Measurements from ENCODE around the gene CACNA1C.

Gene CACNA1C

GRCh38 chr12:2465681-2466080 lies 412.9 kb downstream of the CACNA1C start:
- H3K36me3 ChIP-seq (ENCODE audit: low read depth) = no peaks in the 10 kb centered on the region
- ATAC-seq (ENCODE audit: low read depth) (no peak), DNase-seq (ENCODE audit: low spot score) (no peak)
- H3K9me3 ChIP-seq (ENCODE audit: severe bottlenecking) = no peaks in the 10 kb centered on the region
- H3K27ac ChIP-seq (ENCODE audit: poor library complexity, severe bottlenecking) = no peak overlapping the region
- peaks cover 30% of the 10 kb centered on the region for H3K27me3 ChIP-seq (ENCODE audit: insufficient read depth, poor library complexity, severe bottlenecking)
- H3K4me3 ChIP-seq (ENCODE audit: severe bottlenecking) = no peak overlapping the region
- no peak for TF ChIP-seq CTCF (IDR thresholded peaks at IDR 0.05; ENCODE audit: poor library complexity, severe bottlenecking)
- no peaks in the 10 kb centered on the region for H3K4me1 ChIP-seq (ENCODE audit: insufficient read depth, poor library complexity, severe bottlenecking)

DNA sequence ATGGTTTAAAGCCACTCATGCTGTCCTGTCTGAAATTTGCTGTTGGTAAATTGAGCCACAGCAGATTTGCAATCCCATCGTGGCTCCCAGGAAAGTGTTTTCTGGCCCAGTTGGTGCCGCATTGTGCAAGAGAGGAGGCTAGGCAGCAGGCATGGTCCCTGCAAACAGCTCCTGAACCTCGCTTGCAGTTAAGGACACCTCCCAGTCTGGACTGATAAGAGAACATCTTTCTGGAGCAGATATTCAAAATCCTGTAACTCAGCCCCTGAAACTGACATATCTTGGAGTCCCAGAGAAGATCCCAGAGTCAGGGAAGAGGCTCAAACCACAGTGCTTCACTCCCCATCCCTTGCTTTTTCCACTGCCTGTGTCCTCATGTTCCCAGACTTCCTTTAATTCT lies 413.4 kb downstream of the CACNA1C start:
- no peaks in the 10 kb centered on the region for H3K9me3 ChIP-seq (ENCODE audit: severe bottlenecking)
- H3K27ac ChIP-seq (ENCODE audit: poor library complexity, severe bottlenecking) = no peak overlapping the region
- DNase-seq (ENCODE audit: low spot score) = no peak
- no peaks in the 10 kb centered on the region for H3K4me1 ChIP-seq (ENCODE audit: insufficient read depth, poor library complexity, severe bottlenecking)
- H3K27me3 ChIP-seq (ENCODE audit: insufficient read depth, poor library complexity, severe bottlenecking) = peaks cover 30% of the 10 kb centered on the region
- ATAC-seq (ENCODE audit: low read depth) = no peak
- no peak overlapping the region for H3K4me3 ChIP-seq (ENCODE audit: severe bottlenecking)
- no peak for TF ChIP-seq CTCF (IDR thresholded peaks at IDR 0.05; ENCODE audit: poor library complexity, severe bottlenecking)
- no peaks in the 10 kb centered on the region for H3K36me3 ChIP-seq (ENCODE audit: low read depth)

DNA sequence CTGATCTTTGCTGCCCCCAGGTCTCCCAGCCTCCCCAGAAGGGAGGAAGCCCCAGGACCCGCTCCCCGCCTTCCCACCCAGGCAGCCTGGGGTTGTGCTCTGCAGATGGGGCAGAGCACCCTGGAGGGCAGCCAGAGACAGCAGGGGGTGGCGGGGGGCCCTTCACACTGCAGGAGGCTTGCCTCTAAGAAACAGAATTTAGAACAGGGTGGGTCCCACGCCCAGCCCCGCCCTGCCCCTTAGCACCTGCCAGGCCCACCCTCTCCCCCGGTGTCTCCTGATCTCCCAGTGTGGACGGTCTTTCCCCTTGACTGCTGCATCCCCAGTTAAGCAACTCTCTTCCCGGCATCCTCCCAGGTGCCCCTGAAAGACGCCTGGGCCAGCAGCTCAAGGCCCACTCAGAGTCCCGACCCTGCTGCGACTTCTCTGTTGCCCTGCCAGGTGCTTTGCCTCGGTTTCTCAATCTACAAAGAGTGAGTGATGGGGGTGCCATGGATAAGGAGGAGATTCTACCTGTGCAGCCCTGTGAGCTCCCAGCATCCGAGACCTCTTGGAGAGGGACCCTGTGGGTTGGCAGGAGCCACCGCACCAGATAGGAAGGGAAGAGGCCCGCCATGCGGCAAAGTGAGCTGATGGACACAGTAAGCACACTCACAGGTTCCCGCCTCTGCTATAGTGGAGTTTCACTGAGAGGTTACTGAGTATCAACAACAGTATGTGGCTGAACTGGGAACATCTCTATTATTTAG lies 414.8 kb downstream of the CACNA1C start:
- TF ChIP-seq CTCF (IDR thresholded peaks at IDR 0.05; ENCODE audit: poor library complexity, severe bottlenecking) = no peak
- no peak overlapping the region for H3K4me3 ChIP-seq (ENCODE audit: severe bottlenecking)

GRCh38 chr12:2475984-2476383 lies 423.2 kb downstream of the CACNA1C start:
- ATAC-seq (ENCODE audit: low read depth) = no peak
- no peak for DNase-seq (ENCODE audit: low spot score)

More for the DNA sequence above, 414.8 kb downstream of the CACNA1C start:
- Histone ChIP-seq H3K4me1 (ENCODE audit: insufficient read depth, poor library complexity, severe bottlenecking) (no peaks in the 10 kb centered on the region), H3K27ac (ENCODE audit: poor library complexity, severe bottlenecking) (no peak overlapping the region), H3K36me3 (ENCODE audit: low read depth) (no peaks in the 10 kb centered on the region), H3K27me3 (ENCODE audit: insufficient read depth, poor library complexity, severe bottlenecking) (peaks cover 34% of the 10 kb centered on the region), H3K9me3 (ENCODE audit: severe bottlenecking) (no peaks in the 10 kb centered on the region)
- no peak for ATAC-seq (ENCODE audit: low read depth)
- DNase-seq (ENCODE audit: low spot score) = no peak

More at GRCh38 chr12:2475984-2476383, 423.2 kb downstream of the CACNA1C start:
- TF ChIP-seq CTCF (IDR thresholded peaks at IDR 0.05; ENCODE audit: poor library complexity, severe bottlenecking) = no peak
- H3K9me3 ChIP-seq (ENCODE audit: severe bottlenecking) = no peaks in the 10 kb centered on the region
- H3K36me3 ChIP-seq (ENCODE audit: low read depth) = no peaks in the 10 kb centered on the region
- no peaks in the 10 kb centered on the region for H3K4me1 ChIP-seq (ENCODE audit: insufficient read depth, poor library complexity, severe bottlenecking)
- H3K27ac ChIP-seq (ENCODE audit: poor library complexity, severe bottlenecking) = no peak overlapping the region
- H3K27me3 ChIP-seq (ENCODE audit: insufficient read depth, poor library complexity, severe bottlenecking) = peaks cover 29% of the 10 kb centered on the region
- H3K4me3 ChIP-seq (ENCODE audit: severe bottlenecking) = no peak overlapping the region

Measured in RWPE2 (cell line).